Hippocampal formation (tissue), 2 donors: ENCODE measurements around the gene SPAG16.
"Not testable (repeated sequence)": the region's sequence is repeated elsewhere in the genome, so short reads cannot be mapped to it uniquely, and the experiment has no call there.

ENCODE experiments used
- DNase-seq, 2 donors: peaks; one replicate each; lab custom pipeline; 2025; lab: John Stamatoyannopoulos, UW

Gene SPAG16

DNA sequence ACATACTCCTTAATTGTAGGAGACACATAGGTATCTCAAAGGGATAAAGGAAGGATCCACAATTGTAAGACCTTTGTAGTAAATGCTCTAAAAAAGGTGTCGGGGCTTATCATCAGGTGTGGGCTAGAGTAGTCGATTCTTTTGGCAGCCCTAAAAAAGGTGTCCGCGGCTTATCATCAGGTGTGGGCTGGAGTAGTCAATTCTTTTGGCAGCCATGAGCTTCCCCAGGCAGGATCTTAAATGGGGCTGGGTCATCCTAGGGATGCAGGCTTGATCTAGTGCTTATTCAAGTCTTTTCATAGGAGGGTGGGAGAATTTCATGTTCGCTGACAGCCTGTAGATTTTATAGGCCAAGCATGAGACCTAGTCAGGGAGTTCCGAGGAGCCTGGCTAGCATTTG is 720.2 kb downstream of the SPAG16 start:
- DNase-seq, result no peak

DNA sequence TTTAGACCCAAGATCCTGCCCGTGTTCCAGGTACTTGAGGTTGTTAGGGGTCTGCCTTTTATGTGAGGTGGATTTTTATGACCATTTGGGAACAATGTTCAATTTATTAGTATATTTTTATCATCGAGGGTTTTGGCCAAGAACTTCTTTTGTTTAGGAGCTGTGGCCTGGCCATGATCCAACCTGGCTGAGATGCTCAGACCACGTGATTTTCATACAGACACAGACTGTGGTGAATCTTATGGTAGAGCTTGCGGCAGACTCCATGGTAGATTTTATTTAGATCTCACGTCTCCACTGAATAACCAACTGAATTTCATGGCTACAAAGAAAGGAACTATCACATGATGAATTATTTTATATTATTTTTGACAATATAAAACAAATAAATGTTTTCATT is 721.1 kb downstream of the SPAG16 start:
- DNase-seq, result no peak

DNA sequence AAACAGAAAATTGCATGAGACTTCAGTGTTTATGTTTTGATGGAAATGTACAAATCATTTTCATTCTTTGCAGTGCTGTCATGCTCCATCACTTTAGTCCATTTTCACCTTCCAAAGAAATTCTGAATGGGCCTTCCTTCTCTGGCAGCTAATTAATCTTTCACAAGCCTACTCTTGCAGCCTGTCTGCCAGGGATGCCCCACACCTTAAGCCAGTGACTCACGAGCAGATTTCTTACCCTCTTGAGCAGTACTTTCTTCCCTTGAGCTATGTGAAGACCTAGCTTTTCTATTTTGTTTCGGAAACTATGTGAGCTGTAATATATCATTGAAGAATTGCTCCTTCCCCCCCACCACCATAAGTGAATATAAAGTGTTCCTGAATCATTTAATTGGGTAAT is 722.3 kb downstream of the SPAG16 start:
- DNase-seq, result no peak

DNA sequence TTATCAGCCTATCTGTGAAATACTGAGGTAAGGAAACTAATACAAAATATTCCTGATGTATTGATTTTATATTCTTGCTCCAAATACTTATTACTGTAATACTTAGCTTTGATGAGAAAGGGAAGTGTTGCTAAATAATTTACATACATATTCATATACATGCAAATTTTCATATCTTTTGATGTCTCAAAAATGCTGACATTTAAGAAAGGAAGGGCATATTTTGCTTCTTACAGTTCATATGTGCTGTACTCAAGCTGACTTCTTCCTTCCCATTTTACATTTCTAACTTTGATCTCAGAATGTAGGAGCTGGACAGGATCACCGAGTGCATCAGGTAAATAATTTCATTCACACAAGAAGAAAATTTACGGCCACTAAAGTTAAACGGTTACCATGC is 727.4 kb downstream of the SPAG16 start:
- no peak for DNase-seq

DNA sequence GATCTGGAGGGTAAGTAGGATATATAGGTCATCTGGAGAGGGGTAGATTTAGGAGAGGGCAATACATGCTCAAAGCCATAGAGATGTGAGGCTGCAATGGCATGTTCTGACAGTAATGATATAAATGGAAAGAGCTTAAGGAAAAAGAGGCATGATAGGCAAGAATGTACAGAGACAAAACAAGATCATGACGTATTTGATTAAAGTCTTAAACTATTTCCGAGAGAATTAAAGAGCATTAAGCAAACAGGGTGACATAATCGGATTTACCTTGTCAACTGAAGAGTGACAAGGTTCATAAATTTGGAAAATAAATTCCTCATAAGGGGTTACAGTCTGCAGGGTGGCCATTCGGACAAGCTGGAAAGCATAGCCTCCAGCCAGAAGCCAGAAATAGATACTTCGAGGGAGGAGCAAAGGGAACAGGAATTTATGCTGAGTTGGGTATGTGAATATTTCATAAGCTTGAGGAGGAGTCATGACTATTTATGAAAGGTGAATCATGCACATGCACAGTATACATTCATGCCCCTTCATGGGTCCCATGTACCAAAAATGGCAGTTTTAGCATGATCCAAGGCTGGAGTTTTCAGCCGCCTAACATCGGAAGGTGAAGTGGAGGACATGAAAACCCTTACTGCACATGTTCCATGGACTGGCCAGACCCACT is 730.4 kb downstream of the SPAG16 start:
- DNase-seq, result no peak

DNA sequence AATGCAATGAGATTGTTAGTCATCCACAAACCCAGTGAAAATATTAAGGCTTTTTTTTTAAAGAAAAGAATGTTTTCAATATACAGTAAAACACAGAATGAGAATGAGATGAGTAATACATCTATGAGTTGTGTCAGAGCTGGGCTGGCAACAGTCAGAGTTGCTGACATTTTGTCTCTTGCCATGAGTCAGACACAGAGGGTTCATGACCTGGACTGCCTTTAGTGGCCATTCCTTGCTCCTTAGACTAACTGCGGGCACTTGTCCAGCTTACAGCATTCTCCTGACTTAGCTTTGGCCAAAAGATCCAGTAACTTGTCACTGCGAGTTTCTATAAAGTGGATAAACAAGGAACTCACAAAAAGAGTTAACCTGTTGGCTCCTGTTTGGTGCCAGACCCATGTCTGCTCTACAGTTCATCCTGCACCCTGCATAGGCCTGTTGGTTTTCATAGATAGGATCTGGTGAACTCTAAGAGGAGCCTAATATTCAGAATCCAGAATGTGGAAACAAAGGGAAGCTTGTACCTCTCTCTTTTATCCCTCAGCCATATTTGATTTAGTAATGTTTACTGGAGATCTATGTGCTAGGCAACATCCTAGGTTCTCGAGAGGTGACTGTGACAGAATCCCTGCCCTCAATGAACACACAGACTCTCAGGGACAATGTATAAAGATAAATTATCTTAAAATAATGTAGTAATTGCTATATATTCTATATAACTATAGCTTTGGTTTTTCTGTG is 735.1 kb downstream of the SPAG16 start:
- no peak for DNase-seq

DNA sequence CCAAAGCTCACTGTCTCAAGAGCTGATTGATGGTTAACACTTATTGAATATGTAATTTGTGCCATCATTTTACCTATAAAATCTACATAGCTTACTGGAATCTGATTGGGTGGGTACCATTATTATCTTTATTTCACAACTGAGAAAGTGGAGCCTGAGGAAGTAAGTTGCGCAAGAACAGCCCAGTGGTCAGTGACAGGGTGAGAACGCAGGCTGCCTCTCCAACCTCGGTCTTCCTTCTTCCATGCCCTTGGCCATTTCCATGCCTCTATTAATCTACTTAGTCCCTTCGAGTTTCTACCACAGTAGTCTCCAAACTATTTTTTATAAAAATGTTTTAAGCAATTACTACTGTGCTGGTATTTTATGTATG is 735.7 kb downstream of the SPAG16 start:
- no peak for DNase-seq

DNA sequence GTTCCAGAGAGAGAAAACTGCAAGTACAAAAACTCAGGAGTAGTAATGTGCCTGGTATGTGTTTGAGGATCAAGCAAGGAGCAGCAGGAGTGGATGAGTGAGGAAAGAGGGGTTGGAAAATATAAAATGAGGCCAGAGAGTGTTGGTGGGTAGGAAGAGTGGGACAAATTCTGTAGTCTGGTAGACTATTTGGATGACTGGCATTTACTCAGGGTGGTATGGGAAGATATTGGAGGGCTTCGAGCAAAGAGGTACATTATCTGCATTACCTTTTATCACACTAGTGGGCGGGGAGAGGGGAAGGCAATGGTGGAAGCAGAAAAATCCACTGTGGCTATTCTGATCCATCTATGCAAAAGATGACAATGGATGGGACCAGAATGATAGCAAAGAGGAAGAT is 744.9 kb downstream of the SPAG16 start:
- no peak for DNase-seq

DNA sequence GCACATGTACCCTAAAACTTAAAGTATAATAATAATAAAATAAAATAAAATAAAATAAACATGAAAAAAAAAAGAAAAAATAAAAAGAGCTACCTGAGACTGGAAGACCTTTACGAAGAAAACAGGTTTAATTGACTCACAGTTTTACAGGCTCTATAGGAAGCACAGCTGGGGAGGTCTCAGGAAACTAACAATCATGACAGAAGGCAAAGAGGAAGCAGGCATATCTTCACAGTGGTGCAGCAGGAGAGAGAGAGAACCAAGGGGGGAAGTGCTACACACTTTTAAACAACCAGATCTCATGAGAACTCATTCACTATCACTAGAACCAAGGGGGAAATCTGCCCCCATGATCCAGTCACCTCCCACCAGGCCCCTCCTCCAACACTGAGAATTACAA is 747.3 kb downstream of the SPAG16 start:
- DNase-seq, result no peak

DNA sequence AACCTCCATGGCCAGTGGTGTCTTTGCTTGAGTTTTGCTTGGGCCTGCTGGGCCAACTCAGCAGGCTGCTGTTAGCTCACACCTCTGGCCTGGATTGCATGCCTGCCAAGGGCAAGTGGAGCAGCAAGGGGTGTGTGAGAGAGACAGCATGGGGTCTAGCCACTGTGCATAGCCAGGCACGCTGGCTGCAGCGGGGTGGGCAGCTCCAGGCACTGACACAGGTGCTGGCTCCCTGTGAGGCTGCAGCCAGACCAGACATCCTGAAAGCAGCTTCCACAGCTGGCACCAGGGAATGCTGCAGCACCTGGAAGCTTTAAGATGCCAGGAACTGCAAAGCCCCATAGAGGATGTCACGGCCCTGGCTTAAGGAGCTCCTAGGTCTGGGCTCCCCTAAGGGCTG is 750.2 kb downstream of the SPAG16 start:
- no peak for DNase-seq

DNA sequence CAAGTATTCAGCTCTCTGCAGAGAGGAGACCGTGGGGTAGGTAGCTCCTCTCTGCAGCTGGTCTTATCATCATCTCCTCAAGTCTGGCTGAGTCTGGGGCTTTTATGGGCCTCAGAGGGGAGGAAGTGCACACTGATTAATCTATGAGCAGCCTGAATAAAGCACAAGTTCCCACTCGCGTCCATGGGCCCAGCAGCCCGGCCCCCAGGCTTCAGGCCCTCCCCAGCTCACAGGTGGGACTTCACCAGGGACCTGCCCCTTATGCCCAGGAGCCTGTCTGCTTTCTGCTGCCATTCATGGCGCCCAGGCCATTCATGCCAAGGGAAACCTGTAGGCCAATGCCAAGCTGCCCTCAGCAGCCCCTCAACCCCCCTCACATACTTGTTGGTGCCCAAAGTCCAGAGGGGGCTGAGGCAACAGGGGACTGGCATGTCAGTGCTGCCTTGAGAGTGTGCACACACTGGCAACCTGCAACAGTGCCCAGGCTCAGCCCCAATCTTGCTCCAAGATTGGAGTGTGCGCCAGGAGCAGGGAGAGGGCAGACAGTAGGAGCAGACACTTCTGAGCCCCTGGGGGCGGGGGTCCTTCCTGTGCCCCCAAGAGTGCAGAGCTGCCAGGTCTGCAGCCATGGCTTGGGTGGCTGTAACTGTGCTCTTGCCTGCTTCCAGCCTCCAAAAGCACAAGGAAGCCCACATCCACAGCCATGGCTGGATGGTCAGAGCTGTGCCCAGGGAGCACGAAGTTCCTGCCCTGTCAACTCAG is 751.0 kb downstream of the SPAG16 start:
- DNase-seq, result no peak

DNA sequence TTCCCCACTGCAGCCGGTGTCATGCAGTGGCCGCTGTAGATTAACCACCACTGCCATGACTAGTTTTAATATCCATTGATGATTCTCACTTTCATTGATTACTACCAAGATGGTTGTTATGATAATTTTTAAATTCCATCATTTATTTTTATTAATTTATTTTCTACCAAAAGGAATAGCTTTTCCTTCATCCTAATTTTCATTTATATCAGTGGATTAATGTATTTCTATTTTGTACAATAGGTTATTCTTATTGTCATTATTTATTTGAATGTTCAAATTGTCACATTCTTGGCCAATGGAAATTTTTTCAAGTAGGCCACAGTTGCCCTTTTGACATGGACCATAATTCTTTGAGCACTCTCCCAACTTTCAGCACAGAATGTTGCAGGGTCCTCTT is 751.7 kb downstream of the SPAG16 start:
- DNase-seq, result no peak

DNA sequence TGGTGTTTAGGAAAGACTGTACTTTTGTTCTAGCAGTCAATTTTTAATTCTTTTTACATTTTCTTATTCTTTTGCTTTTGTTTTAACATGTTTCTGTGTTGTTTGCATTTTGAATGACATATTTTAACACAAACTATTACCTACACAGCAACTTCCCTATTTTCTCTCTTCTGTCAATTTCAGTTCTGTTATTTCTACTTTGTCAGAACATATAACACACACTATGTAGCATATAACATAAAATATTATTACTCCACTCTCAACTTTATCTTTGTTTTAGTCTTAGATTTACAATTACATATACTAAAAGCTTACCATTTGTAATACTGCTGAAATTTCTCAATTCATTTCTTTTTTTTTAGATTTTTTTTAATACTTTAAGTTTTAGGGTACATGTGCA is 753.9 kb downstream of the SPAG16 start:
- DNase-seq, result no peak

DNA sequence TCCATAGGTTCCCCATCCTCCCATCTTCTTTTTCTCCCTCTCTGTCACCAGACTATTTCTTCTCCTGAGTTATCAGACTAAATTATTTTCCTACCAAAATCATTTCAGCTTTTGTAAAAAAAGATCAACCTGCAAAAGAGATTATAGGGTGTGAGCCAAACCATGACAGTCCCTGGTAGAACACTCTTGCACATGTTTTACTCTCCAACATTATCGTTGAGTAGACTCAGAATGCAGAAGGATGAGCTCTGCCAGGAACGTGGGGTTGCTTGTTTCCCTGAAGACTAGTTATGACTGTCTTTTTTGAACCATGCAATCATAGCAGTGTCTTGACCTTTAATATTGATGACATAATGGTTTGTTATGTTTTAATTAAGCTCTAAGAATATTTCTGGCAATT is 766.5 kb downstream of the SPAG16 start:
- DNase-seq, result no peak

DNA sequence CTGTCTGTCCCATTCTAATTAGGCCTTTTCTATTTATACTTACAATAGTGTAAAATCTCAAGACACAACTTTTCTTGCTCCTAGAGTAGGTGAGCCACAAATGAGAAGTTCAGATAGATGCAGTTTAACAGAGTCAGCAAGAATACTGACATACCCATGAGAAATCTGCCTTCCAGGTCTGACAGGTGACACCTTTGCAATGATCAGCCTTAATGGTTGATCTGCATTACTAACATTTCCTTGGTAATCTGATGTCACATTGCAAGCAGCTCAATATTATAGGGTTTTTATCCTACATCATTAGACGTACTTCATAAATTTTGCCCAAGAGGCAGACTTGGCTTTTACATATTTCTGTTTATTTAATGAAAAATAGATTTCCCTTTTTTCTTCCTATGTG is 767.3 kb downstream of the SPAG16 start:
- no peak for DNase-seq

DNA sequence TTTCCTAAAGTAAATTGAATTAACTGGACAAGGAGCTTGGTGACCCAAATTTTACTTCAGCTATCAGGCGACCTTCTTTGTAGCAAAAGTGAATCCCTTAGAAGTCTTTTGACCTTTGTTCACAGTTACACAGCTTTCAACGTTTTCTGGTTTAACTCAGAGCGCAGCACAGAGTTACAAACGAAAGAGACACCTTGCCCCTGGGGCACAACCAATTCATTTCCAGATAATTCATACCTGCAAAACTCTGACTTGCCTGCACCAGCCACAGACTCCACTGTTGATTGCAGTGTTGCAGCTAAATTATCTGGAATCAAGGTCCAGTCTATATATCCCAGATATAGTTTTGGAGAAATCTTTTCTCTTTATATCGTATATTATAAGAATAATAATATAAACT is 768.0 kb downstream of the SPAG16 start:
- DNase-seq, result no peak

DNA sequence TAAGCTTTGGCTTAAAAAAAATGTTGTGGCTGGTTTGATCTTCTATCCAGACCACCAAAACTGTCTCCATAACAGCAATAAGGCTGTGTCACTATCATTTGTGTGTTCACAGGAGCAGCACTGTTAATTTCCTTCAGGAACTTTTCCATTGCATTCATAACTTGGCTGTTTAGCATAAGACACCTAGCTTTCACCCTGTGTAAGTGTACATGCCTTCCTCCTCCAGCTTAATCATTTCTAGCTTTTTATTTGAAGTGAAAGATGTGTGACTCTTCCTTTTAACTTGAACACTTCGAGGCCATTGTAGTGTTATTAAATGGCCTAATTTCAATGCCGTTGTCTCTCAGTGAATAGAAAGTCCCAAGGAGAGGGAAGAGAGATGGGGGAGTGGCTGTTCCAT is 773.7 kb downstream of the SPAG16 start:
- no peak for DNase-seq

DNA sequence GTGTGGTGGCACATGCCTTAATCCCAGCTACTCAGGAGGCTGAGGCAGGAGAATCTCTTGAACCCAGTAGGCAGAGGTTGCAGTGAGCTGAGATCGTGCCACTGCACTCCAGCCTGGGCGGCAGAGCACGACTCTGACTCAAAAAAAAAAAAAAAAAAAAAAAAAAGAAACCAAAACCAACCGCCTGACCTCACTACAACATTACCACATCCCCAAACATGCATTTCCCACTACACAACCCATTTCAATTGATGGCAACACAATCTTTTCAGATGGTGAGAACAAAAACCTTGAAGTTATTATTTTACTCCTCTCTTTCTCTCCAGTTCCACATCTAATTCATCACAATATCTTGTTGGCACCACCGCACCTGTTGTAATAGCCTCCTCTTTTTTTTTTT is 778.0 kb downstream of the SPAG16 start:
- not testable (repeated sequence) for DNase-seq

DNA sequence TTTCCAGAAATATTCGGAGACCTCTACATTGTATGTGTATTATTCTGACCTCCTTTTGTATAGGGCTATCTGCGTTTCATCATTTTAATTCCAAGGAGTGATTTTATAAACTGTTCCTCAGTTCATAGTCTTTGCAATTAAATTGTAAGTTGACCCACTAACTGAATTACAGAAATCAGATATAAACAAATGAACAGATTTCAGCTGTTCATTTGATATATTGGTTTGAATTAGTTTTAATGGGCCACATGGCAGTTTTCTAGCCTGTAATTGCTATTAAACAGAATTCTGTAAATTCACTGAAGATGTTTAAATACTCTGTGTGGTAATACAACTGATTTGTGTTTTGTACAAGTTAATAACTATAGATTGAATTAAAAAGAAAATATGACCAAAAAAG is 780.2 kb downstream of the SPAG16 start:
- no peak for DNase-seq

DNA sequence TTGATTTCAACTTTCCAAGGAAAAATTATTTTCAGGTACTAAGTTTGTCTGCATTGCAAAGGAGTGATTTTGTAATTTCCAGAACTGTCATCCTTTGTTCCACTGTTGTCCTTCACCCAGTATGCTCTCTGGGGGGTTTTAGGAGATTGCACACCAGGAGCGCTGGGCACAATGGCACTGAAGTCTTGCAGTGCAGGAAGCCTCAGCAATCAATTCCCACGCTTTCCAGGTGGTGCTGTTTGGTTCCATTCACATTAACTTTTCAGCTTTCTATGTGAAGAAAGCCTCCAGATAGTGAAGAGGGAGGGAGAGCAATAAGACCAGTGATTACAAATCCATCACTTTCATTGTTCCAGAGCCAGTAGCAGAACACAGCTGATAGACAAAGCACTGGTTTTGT is 782.6 kb downstream of the SPAG16 start:
- no peak for DNase-seq

DNA sequence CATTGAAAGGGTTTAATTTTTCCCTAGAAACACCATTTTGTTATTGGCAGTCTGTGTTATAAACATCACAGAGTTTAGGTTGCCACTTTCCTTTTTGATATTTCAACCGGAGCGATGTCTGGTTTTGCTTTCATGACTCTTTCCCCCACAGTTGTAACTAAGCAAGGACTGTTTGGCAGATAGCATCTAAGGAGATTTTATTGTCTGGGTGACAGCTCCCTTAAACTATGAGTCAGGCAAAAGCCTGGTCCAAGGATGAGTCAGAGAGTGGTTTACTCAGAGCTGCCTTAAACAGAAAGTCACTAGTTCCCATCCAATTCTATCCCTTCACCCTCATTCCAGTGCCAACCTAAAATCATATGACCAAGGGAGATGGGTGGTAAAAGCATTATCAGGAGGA is 785.0 kb downstream of the SPAG16 start:
- DNase-seq, result peak in 1 of 2 donors; percentile 17

DNA sequence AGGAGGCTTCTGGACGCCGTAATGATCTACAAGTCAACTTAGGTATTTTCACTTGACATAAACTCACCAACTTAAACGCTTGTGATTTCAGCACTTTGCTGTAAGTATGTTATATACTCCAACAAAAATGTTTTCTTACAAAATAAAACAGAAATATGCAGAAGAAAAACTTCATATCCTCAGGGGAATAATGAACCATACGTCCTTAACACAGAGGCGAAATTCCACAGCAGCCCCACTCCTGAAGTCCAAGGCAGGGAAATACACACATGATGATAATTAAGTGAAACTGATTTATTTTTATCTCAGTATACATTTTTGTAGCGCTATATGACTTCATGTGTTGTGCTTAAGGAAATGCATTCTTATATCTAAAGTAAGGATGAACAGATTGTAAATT is 791.2 kb downstream of the SPAG16 start:
- no peak for DNase-seq

DNA sequence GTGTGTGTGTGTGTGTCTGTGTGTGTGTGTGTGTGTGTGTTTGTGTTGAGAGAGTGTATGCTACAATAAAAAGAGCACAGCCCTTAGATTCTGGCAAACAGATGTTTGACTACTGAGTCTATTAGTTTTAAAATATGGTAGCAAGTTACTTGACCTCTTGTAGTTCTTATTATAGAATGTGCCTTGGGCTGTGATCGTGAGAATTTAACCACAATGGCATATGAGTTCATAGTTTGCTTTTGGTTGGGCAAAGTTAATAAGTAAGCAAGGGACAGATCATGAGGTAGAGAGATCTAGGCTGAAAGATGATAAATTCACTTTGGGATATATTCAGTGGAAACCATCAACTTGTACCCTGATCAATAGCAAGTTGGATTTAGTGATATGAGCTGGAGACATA is 792.3 kb downstream of the SPAG16 start:
- no peak for DNase-seq
